ENCODE results near the gene GNAI3. TPM values are rescaled to one million over a fixed set of nuclear protein-coding genes. Genes with fewer than 3 reads are reported as not detected.

GNAI3 gene
- total RNA-seq, 1 experiment from 2014 or later, result 10.0 TPM

- CTCF ChIA-PET, result no interaction called here
- no TSS peak for BruUV-seq (replicated peaks)
These were observed 83.4 kb downstream of the GNAI3 start for GRCh38 chr1:109631513-109632505.

GRCh38 chr1:109632671-109633346, 84.4 kb downstream of the GNAI3 start:
- Histone ChIP-seq H3K4me3 (no peak overlapping the region), H3K27ac (no peak overlapping the region), H3K79me2 (ENCODE audit: low read depth) (no peaks in the 10 kb centered on the region), H3K4me2 (no peak overlapping the region), H3K36me3 (ENCODE audit: low read depth) (peaks cover 18% of the 10 kb centered on the region), H3K27me3 (ENCODE audit: insufficient read depth, low read depth) (no peaks in the 10 kb centered on the region), H2AFZ (no peak overlapping the region), H3K9me2 (ENCODE audit: insufficient read depth) (no peaks in the 10 kb centered on the region), H3K9me3 (ENCODE audit: insufficient read depth, low read depth) (no peaks in the 10 kb centered on the region), H4K20me1 (ENCODE audit: insufficient read depth) (no peaks in the 10 kb centered on the region), H3F3A (ENCODE audit: insufficient read depth, low read depth) (peaks cover 18% of the 10 kb centered on the region; the same call in 1 of the 2 replicates), H3K4me1 (replicated peaks; ENCODE audit: insufficient read depth) (peaks cover 18% of the 10 kb centered on the region)
- ChIA-PET POLR2A (ENCODE audit: unreplicated experiment) (no interaction called here), CTCF (interaction anchor here (1.0 kb wide), 1 partner anchor 142 kb away, joined by 4 read pairs; no protein-coding TSS in a partner anchor)
- TF ChIP-seq CTCF (conservative IDR thresholded peaks at IDR 0.05), result no peak
- TF ChIP-seq EZH2 (IDR thresholded peaks at IDR 0.05; ENCODE audit: low read depth), result no peak
- BruUV-seq (replicated peaks), result no TSS peak
- intact Hi-C loops (cut with micrococcal nuclease; ENCODE audit: unreplicated experiment), result no loop called here
- peak in 1 of 2 experiments; percentile 30 for DNase-seq

More at GRCh38 chr1:109631513-109632505, 83.4 kb downstream of the GNAI3 start:
- H3K36me3 ChIP-seq (ENCODE audit: low read depth), result peaks cover 24% of the 10 kb centered on the region
- TF ChIP-seq CTCF (conservative IDR thresholded peaks at IDR 0.05), result no peak
- TF ChIP-seq EZH2 (IDR thresholded peaks at IDR 0.05; ENCODE audit: low read depth), result no peak
- no peak overlapping the region for H2AFZ ChIP-seq
- H3K4me2 ChIP-seq, result no peak overlapping the region
- DNase-seq, result peak in 1 of 2 experiments; percentile 9
- H3K27ac ChIP-seq, result no peak overlapping the region
- peaks cover 23% of the 10 kb centered on the region; the same call in 1 of the 2 replicates for H3F3A ChIP-seq (ENCODE audit: insufficient read depth, low read depth)
- H3K79me2 ChIP-seq (ENCODE audit: low read depth), result no peaks in the 10 kb centered on the region
- no peak overlapping the region for H3K4me3 ChIP-seq
- intact Hi-C loops (cut with micrococcal nuclease; ENCODE audit: unreplicated experiment), result no loop called here
- no peaks in the 10 kb centered on the region for H3K9me3 ChIP-seq (ENCODE audit: insufficient read depth, low read depth)
- H3K4me1 ChIP-seq (replicated peaks; ENCODE audit: insufficient read depth), result peaks cover 15% of the 10 kb centered on the region
- POLR2A ChIA-PET (ENCODE audit: unreplicated experiment), result no interaction called here
- no peaks in the 10 kb centered on the region for H3K9me2 ChIP-seq (ENCODE audit: insufficient read depth)
- H3K27me3 ChIP-seq (ENCODE audit: insufficient read depth, low read depth), result no peaks in the 10 kb centered on the region
- H4K20me1 ChIP-seq (ENCODE audit: insufficient read depth), result no peaks in the 10 kb centered on the region

- no peaks in the 10 kb centered on the region for H3K9me2 ChIP-seq (ENCODE audit: insufficient read depth)
- DNase-seq, result peak in 1 of 2 experiments; percentile 26
- H3K27me3 ChIP-seq (ENCODE audit: insufficient read depth, low read depth), result no peaks in the 10 kb centered on the region
- intact Hi-C loops (cut with micrococcal nuclease; ENCODE audit: unreplicated experiment), result no loop called here
- no peaks in the 10 kb centered on the region for H4K20me1 ChIP-seq (ENCODE audit: insufficient read depth)
- H3K36me3 ChIP-seq (ENCODE audit: low read depth), result peaks cover 11% of the 10 kb centered on the region
- no peak overlapping the region for H2AFZ ChIP-seq
- peaks cover 18% of the 10 kb centered on the region; the same call in 1 of the 2 replicates for H3F3A ChIP-seq (ENCODE audit: insufficient read depth, low read depth)
- ChIA-PET POLR2A (ENCODE audit: unreplicated experiment) (no interaction called here), CTCF (no interaction called here)
- no TSS peak for BruUV-seq (replicated peaks)
- H3K79me2 ChIP-seq (ENCODE audit: low read depth), result no peaks in the 10 kb centered on the region
- no peak overlapping the region for H3K4me2 ChIP-seq
- no peak overlapping the region for H3K4me3 ChIP-seq
- TF ChIP-seq CTCF (conservative IDR thresholded peaks at IDR 0.05), result no peak
- TF ChIP-seq EZH2 (IDR thresholded peaks at IDR 0.05; ENCODE audit: low read depth), result no peak
- no peaks in the 10 kb centered on the region for H3K9me3 ChIP-seq (ENCODE audit: insufficient read depth, low read depth)
- H3K4me1 ChIP-seq (replicated peaks; ENCODE audit: insufficient read depth), result peaks cover 18% of the 10 kb centered on the region
- H3K27ac ChIP-seq, result no peak overlapping the region
These were observed 85.9 kb downstream of the GNAI3 start for GRCh38 chr1:109634292-109634691.

Data from PC-9 (cell line).